BLaER1 treated with 17β-estradiol and CSF1 and Interleukin-3, amounts not matched to agents 10 nM and 100 nM (cell line): ENCODE measurements around the gene RASAL2.

ENCODE experiments used
- H3K27ac ChIP-seq, 11 experiments: shearing (Covaris generic); formaldehyde crosslinking; 2 replicates each; pipeline ENCODE4 v1.8.1; 2022
- H3K27me3 ChIP-seq, 11 experiments: shearing (Covaris generic); formaldehyde crosslinking; 2 replicates each; pipeline ENCODE4 v1.8.1; 2022
- H3K36me3 ChIP-seq, 11 experiments: shearing (Covaris generic); formaldehyde crosslinking; 2 replicates each; pipeline ENCODE4 v1.8.1; 2022
- H3K4me1 ChIP-seq, 10 experiments: shearing (Covaris generic); formaldehyde crosslinking; 2 replicates each; pipeline ENCODE4 v1.8.1; 2022
- H3K4me2 ChIP-seq, 11 experiments: shearing (Covaris generic); formaldehyde crosslinking; 2 replicates each; pipeline ENCODE4 v1.8.1; 2022
- H3K4me3 ChIP-seq, 10 experiments: shearing (Covaris generic); formaldehyde crosslinking; 2 replicates each; pipeline ENCODE4 v1.8.1; 2022
- H3K9ac ChIP-seq, 11 experiments: shearing (Covaris generic); formaldehyde crosslinking; 2 replicates each; pipeline ENCODE4 v1.8.1; 2022
- H3K9me3 ChIP-seq, 11 experiments: shearing (Covaris generic); formaldehyde crosslinking; replicated peaks in 1 of 11; 2 replicates each; pipeline ENCODE4 v1.8.1; 2022
- H4K20me1 ChIP-seq, 11 experiments: shearing (Covaris generic); formaldehyde crosslinking; 2 replicates each; pipeline ENCODE4 v1.8.1; 2022
- Cebpa-rat ChIP-seq, 11 experiments: shearing (Covaris generic); IDR thresholded peaks; 2 replicates each; pipeline ENCODE4 v1.8.1; 2022

Gene RASAL2

GRCh38 chr1:178477373-178477772 is 383.5 kb downstream of the RASAL2 start:
- H3K9me3 ChIP-seq: peaks cover 0 to 29% (median 11%) of the 10 kb centered on the region in 11 experiments; a peak in 13 of 22 replicates
- H3K4me1 ChIP-seq: peaks cover 5 to 26% (median 12%) of the 10 kb centered on the region in 10 experiments; a peak in 15 of 20 replicates
- TF ChIP-seq Cebpa-rat (IDR thresholded peaks at IDR 0.05): no peak
- H3K27me3 ChIP-seq: no peaks in the 10 kb centered on the region
- peaks cover 0 to 22% (median 5%) of the 10 kb centered on the region in 11 experiments; a peak in 6 of 22 replicates for H3K36me3 ChIP-seq
- no peaks in the 10 kb centered on the region for H4K20me1 ChIP-seq
- no peak overlapping the region for H3K4me3 ChIP-seq
- no peak overlapping the region for H3K9ac ChIP-seq
- H3K27ac ChIP-seq: no peak overlapping the region
- no peak overlapping the region for H3K4me2 ChIP-seq

- no peak for TF ChIP-seq Cebpa-rat (IDR thresholded peaks at IDR 0.05)
- Histone ChIP-seq H3K9me3 (peaks cover 0 to 29% (median 11%) of the 10 kb centered on the region in 11 experiments; a peak in 13 of 22 replicates), H3K27ac (no peak overlapping the region), H3K4me2 (0 out of 22 replicates have a peak overlapping the region, but pooled peaks of 1 of the 11 experiments have one; percentile 17), H3K27me3 (no peaks in the 10 kb centered on the region), H3K9ac (no peak overlapping the region), H3K4me3 (no peak overlapping the region), H4K20me1 (no peaks in the 10 kb centered on the region), H3K4me1 (peaks cover 5 to 28% (median 12%) of the 10 kb centered on the region in 10 experiments; a peak in 15 of 20 replicates), H3K36me3 (peaks cover 0 to 18% (median 5%) of the 10 kb centered on the region in 11 experiments; a peak in 6 of 22 replicates)
Measured at GRCh38 chr1:178477841-178478240, 383.9 kb downstream of the RASAL2 start.

- no peak for TF ChIP-seq Cebpa-rat (IDR thresholded peaks at IDR 0.05)
- Histone ChIP-seq H3K27ac (peak overlapping the region in 8 of 11 experiments; percentile 7 to 91 (median 86); a peak in 12 of 22 replicates), H3K36me3 (peaks cover 0 to 10% (median 0%) of the 10 kb centered on the region in 11 experiments; a peak in 3 of 22 replicates), H4K20me1 (no peaks in the 10 kb centered on the region), H3K9ac (peak overlapping the region in 2 of 11 experiments; percentile 17 to 57; a peak in 3 of 22 replicates), H3K4me3 (no peak overlapping the region), H3K9me3 (peaks cover 0 to 19% (median 11%) of the 10 kb centered on the region in 11 experiments; a peak in 12 of 22 replicates), H3K4me2 (peak overlapping the region in 8 of 11 experiments; percentile 35 to 92 (median 78); a peak in 15 of 22 replicates), H3K27me3 (no peaks in the 10 kb centered on the region; a peak in 1 of 22 replicates), H3K4me1 (peaks cover 31 to 76% (median 68%) of the 10 kb centered on the region in 10 experiments)
Measured at GRCh38 chr1:178483251-178483957, 389.5 kb downstream of the RASAL2 start.

GRCh38 chr1:178484698-178485225 is 390.9 kb downstream of the RASAL2 start:
- Histone ChIP-seq H3K9me3 (peaks cover 0 to 17% (median 11%) of the 10 kb centered on the region in 11 experiments; a peak in 10 of 22 replicates), H3K4me3 (peak overlapping the region in 2 of 10 experiments; percentile 3 to 9; a peak in 1 of 20 replicates), H3K9ac (peak overlapping the region in 8 of 11 experiments; percentile 38 to 84 (median 76); a peak in 15 of 22 replicates), H3K27me3 (no peaks in the 10 kb centered on the region; a peak in 1 of 22 replicates), H3K4me2 (peak overlapping the region; percentile 75 to 92 (median 82)), H3K27ac (peak overlapping the region in 9 of 11 experiments; percentile 8 to 91 (median 87); a peak in 16 of 22 replicates), H3K4me1 (peaks cover 31 to 74% (median 63%) of the 10 kb centered on the region in 10 experiments), H3K36me3 (peaks cover 0 to 10% (median 0%) of the 10 kb centered on the region in 11 experiments; a peak in 3 of 22 replicates), H4K20me1 (no peaks in the 10 kb centered on the region)
- peak in 1 of 11 experiments; percentile 64; a peak in 2 of 22 replicates for TF ChIP-seq Cebpa-rat (IDR thresholded peaks at IDR 0.05)

GRCh38 chr1:178485541-178485981 is 391.7 kb downstream of the RASAL2 start:
- TF ChIP-seq Cebpa-rat (IDR thresholded peaks at IDR 0.05): no peak
- Histone ChIP-seq H3K27ac (peak overlapping the region in 9 of 11 experiments; percentile 80 to 91 (median 87); a peak in 17 of 22 replicates), H4K20me1 (no peaks in the 10 kb centered on the region), H3K9ac (peak overlapping the region in 8 of 11 experiments; percentile 72 to 85 (median 82); a peak in 15 of 22 replicates), H3K9me3 (peaks cover 0 to 12% (median 6%) of the 10 kb centered on the region in 11 experiments; a peak in 10 of 22 replicates), H3K27me3 (no peaks in the 10 kb centered on the region; a peak in 1 of 22 replicates), H3K4me1 (peaks cover 31 to 68% (median 57%) of the 10 kb centered on the region in 10 experiments), H3K4me3 (peak overlapping the region in 5 of 10 experiments; percentile 3 to 57 (median 46); a peak in 4 of 20 replicates), H3K4me2 (peak overlapping the region; percentile 75 to 92 (median 82)), H3K36me3 (peaks cover 0 to 10% (median 0%) of the 10 kb centered on the region in 11 experiments; a peak in 3 of 22 replicates)

GRCh38 chr1:178486100-178487069 is 392.5 kb downstream of the RASAL2 start:
- Histone ChIP-seq H3K4me3 (peak overlapping the region; percentile 36 to 59 (median 47)), H3K27me3 (no peaks in the 10 kb centered on the region; a peak in 1 of 22 replicates), H3K4me1 (peaks cover 31 to 68% (median 57%) of the 10 kb centered on the region in 10 experiments), H3K27ac (peak overlapping the region; percentile 50 to 91 (median 86); a peak in 21 of 22 replicates), H4K20me1 (no peaks in the 10 kb centered on the region), H3K9ac (peak overlapping the region; percentile 72 to 85 (median 79)), H3K36me3 (peaks cover 0 to 9% (median 0%) of the 10 kb centered on the region in 11 experiments; a peak in 3 of 22 replicates), H3K4me2 (peak overlapping the region; percentile 75 to 92 (median 82)), H3K9me3 (peaks cover 0 to 5% (median 0%) of the 10 kb centered on the region in 11 experiments; a peak in 2 of 22 replicates)
- TF ChIP-seq Cebpa-rat (IDR thresholded peaks at IDR 0.05): no peak

- Histone ChIP-seq H3K4me3 (peak overlapping the region; percentile 36 to 59 (median 47)), H3K9ac (peak overlapping the region; percentile 72 to 85 (median 79)), H3K9me3 (no peaks in the 10 kb centered on the region), H3K4me1 (peaks cover 31 to 68% (median 57%) of the 10 kb centered on the region in 10 experiments), H3K27me3 (no peaks in the 10 kb centered on the region; a peak in 1 of 22 replicates), H4K20me1 (no peaks in the 10 kb centered on the region), H3K4me2 (peak overlapping the region; percentile 75 to 92 (median 82)), H3K36me3 (peaks cover 0 to 3% (median 0%) of the 10 kb centered on the region in 11 experiments; a peak in 1 of 22 replicates), H3K27ac (peak overlapping the region; percentile 50 to 91 (median 86); a peak in 21 of 22 replicates)
- no peak for TF ChIP-seq Cebpa-rat (IDR thresholded peaks at IDR 0.05)
Measured at GRCh38 chr1:178487070-178487615, 393.2 kb downstream of the RASAL2 start.
